H1 (cell line): ENCODE measurements around the gene CAPN8. TPM values are rescaled to one million over a fixed set of nuclear protein-coding genes. Genes with fewer than 3 reads are reported as not detected.

Source experiments
- CTCF ChIA-PET: fragments of 300-600 bp; sonication (Branson Sonifier 250); formaldehyde crosslinking; loops from one replicate; lab custom pipeline; 2021; ENCODE audit not compliant: partially characterized antibody; lab: Charles Lee
- POLR2A ChIA-PET: fragments of 300-600 bp; sonication (Branson Sonifier 250); formaldehyde crosslinking; loops from one replicate; lab custom pipeline; 2021; ENCODE audit warnings: inconsistent platforms; ENCODE audit not compliant: partially characterized antibody; lab: Charles Lee
- DNase-seq, 2 experiments: peaks; one replicate each; pipeline versions ENCODE4 v3.0.0 to v3.0.0-alpha.2; 2010 to 2022; ENCODE audit warnings: low spot score in 2 of 2, low read depth in 1 of 2, mixed read lengths in 1 of 2
- FAIRE-seq: peaks from 2 replicates; lab custom pipeline; 2011; peaks lifted over from hg19 to GRCh38; lab: Jason Lieb, UNC
- H2AFZ ChIP-seq: 2 replicates; pipeline ENCODE4 v1.8.1; 2012; ENCODE audit warnings: low read length, inconsistent platforms
- H2AK5ac ChIP-seq: 2 replicates; pipeline ENCODE4 v1.6.1; 2013; ENCODE audit warnings: low read depth, low read length
- H2BK120ac ChIP-seq: replicated peaks from 2 replicates; pipeline ENCODE3; 2013; ENCODE audit warnings: low read depth, low read length, inconsistent platforms
- H2BK12ac ChIP-seq: 2 replicates; pipeline ENCODE4 v1.6.1; 2013; ENCODE audit warnings: low read depth, low read length
- H2BK15ac ChIP-seq: 2 replicates; pipeline ENCODE4 v1.6.1; 2013; ENCODE audit warnings: low read length
- H2BK20ac ChIP-seq: 2 replicates; pipeline ENCODE4 v1.6.1; 2013; ENCODE audit warnings: low read length
- H2BK5ac ChIP-seq: 2 replicates; pipeline ENCODE4 v1.6.1; 2013; ENCODE audit warnings: low read depth, low read length
- H3K14ac ChIP-seq: 2 replicates; pipeline ENCODE4 v1.6.1; 2013; ENCODE audit warnings: inconsistent platforms; ENCODE audit not compliant: insufficient read length
- H3K18ac ChIP-seq: 2 replicates; pipeline ENCODE4 v1.6.1; 2013; ENCODE audit warnings: low read length; ENCODE audit errors: extremely low read depth
- H3K23ac ChIP-seq: 2 replicates; pipeline ENCODE4 v1.6.1; 2013; ENCODE audit warnings: inconsistent platforms; ENCODE audit not compliant: insufficient read length
- H3K23me2 ChIP-seq: 2 replicates; pipeline ENCODE4 v1.6.1; 2013; ENCODE audit warnings: low read depth, low read length
- H3K27ac ChIP-seq: 2 replicates; pipeline ENCODE4 v1.6.1; 2011; ENCODE audit warnings: low read depth, low read length, inconsistent platforms
- H3K27me3 ChIP-seq, 4 experiments: replicated peaks in 1 of 4; 1 replicate in 1 of 4; 2 replicates in 3 of 4; pipeline versions ENCODE4 v1.6.1 to v1.8.1; 2011 to 2013; ENCODE audit warnings: low read length in 3 of 4, mild to moderate bottlenecking in 3 of 4, inconsistent platforms in 2 of 4, mixed read lengths in 2 of 4, moderate library complexity in 1 of 4; ENCODE audit not compliant: control insufficient read depth in 3 of 4, insufficient read depth in 3 of 4; ENCODE audit errors: extremely low read depth in 1 of 4
- H3K36me3 ChIP-seq, 4 experiments: 2 replicates each; pipeline versions ENCODE4 v1.6.1 to v1.8.1; 2011 to 2013; ENCODE audit warnings: mild to moderate bottlenecking in 4 of 4, low read length in 3 of 4, moderate library complexity in 2 of 4, control low read depth in 1 of 4, inconsistent platforms in 1 of 4; ENCODE audit not compliant: insufficient read depth in 4 of 4, control insufficient read depth in 2 of 4
- H3K4ac ChIP-seq: replicated peaks from 2 replicates; pipeline ENCODE3; 2013; ENCODE audit warnings: low read length, low read depth, mixed read lengths, inconsistent platforms; ENCODE audit not compliant: insufficient read length
- H3K4me1 ChIP-seq, 4 experiments: replicated peaks in 1 of 4; 1 replicate in 1 of 4; 2 replicates in 3 of 4; pipeline versions ENCODE4 v1.6.1 to v1.8.1; 2011 to 2013; ENCODE audit warnings: low read length in 3 of 4, inconsistent platforms in 2 of 4, mixed read lengths in 1 of 4; ENCODE audit not compliant: insufficient read depth in 4 of 4, control insufficient read depth in 3 of 4
- H3K4me2 ChIP-seq, 2 experiments: 2 replicates each; pipeline versions ENCODE4 v1.6.1 to v1.8.1; 2011 to 2013; ENCODE audit warnings: low read depth in 2 of 2, low read length in 2 of 2, control low read depth in 1 of 2, inconsistent platforms in 1 of 2, mild to moderate bottlenecking in 1 of 2; ENCODE audit not compliant: insufficient read depth in 1 of 2
- H3K4me3 ChIP-seq, 4 experiments: fragments of 200-600, 300-600 bp in 1 of 4; sonication (generic), shearing (Covaris generic), sonication (Bioruptor Twin) in 1 of 4; 2 replicates each; pipeline versions ENCODE4 v1.5.1 to v1.8.1; 2011 to 2016; ENCODE audit warnings: low read length in 4 of 4, low read depth in 3 of 4, control low read depth in 2 of 4, inconsistent platforms in 2 of 4, mild to moderate bottlenecking in 2 of 4, mixed read lengths in 1 of 4, moderate library complexity in 1 of 4; ENCODE audit not compliant: insufficient read depth in 2 of 4; ENCODE audit errors: extremely low read depth in 1 of 4
- H3K56ac ChIP-seq: replicated peaks from 2 replicates; pipeline ENCODE3; 2013; ENCODE audit warnings: low read depth, mild to moderate bottlenecking, mixed read lengths, low read length, inconsistent platforms; ENCODE audit not compliant: insufficient read length
- H3K79me1 ChIP-seq: 2 replicates; pipeline ENCODE4 v1.6.1; 2013; ENCODE audit warnings: low read depth, low read length, control low read depth
- H3K79me2 ChIP-seq, 2 experiments: 2 replicates each; pipeline versions ENCODE4 v1.6.1 to v1.8.1; 2012 to 2013; ENCODE audit warnings: low read length in 2 of 2, mild to moderate bottlenecking in 2 of 2, inconsistent platforms in 1 of 2; ENCODE audit not compliant: insufficient read depth in 2 of 2, control insufficient read depth in 1 of 2
- H3K9ac ChIP-seq, 4 experiments: replicated peaks in 1 of 4; 1 replicate in 1 of 4; 2 replicates in 3 of 4; pipeline versions ENCODE4 v1.6.1 to v1.8.1; 2011 to 2013; ENCODE audit warnings: low read depth in 3 of 4, low read length in 3 of 4, control low read depth in 2 of 4, mild to moderate bottlenecking in 2 of 4, moderate library complexity in 2 of 4, inconsistent platforms in 1 of 4; ENCODE audit errors: extremely low read depth in 1 of 4
- H3K9me3 ChIP-seq, 2 experiments: 2 replicates each; pipeline versions ENCODE4 v1.6.1 to v1.8.1; 2012 to 2013; ENCODE audit warnings: mild to moderate bottlenecking in 2 of 2, moderate library complexity in 2 of 2, control low read depth in 1 of 2, inconsistent platforms in 1 of 2, low read depth in 1 of 2, low read length in 1 of 2, mixed read lengths in 1 of 2; ENCODE audit not compliant: insufficient read depth in 2 of 2
- H4K20me1 ChIP-seq, 2 experiments: replicated peaks in 1 of 2; 2 replicates each; pipeline versions ENCODE3 to v1.8.1; 2011 to 2013; ENCODE audit warnings: inconsistent platforms in 2 of 2, low read length in 2 of 2, mild to moderate bottlenecking in 1 of 2; ENCODE audit not compliant: insufficient read depth in 2 of 2, control insufficient read depth in 1 of 2
- H4K5ac ChIP-seq: 2 replicates; pipeline ENCODE4 v1.6.1; 2013; ENCODE audit warnings: low read length, low read depth, mixed read lengths, inconsistent platforms; ENCODE audit not compliant: insufficient read length
- H4K8ac ChIP-seq: 2 replicates; pipeline ENCODE4 v1.8.0; 2013; ENCODE audit warnings: mild to moderate bottlenecking, moderate library complexity, low read length, inconsistent platforms; ENCODE audit not compliant: insufficient read depth; ENCODE audit errors: extremely low read depth
- H4K91ac ChIP-seq: replicated peaks from 2 replicates; pipeline ENCODE3; 2013; ENCODE audit warnings: low read length, mixed read lengths, inconsistent platforms; ENCODE audit not compliant: insufficient read length
- CREB1 ChIP-seq: IDR thresholded peaks from 2 replicates; pipeline ENCODE4 v1.6.1; 2012; ENCODE audit warnings: inconsistent platforms
- EGR1 ChIP-seq: IDR thresholded peaks from 2 replicates; pipeline ENCODE4 v1.6.1; 2011; ENCODE audit warnings: low read depth, low read length, borderline replicate concordance
- HDAC6 ChIP-seq: IDR thresholded peaks from one replicate; pipeline ENCODE4 v1.7.1; 2012; ENCODE audit warnings: low read depth, mild to moderate bottlenecking, inconsistent platforms, low read length, moderate library complexity
- JUND ChIP-seq: IDR thresholded peaks from 2 replicates; pipeline ENCODE4 v1.6.1; 2011; ENCODE audit warnings: mild to moderate bottlenecking, improper control_type of control experiment, low read length
- KDM5A ChIP-seq: fragments of 200-600 bp; IDR thresholded peaks from 2 replicates; pipeline ENCODE4 v1.7.1; 2012; ENCODE audit warnings: mild to moderate bottlenecking, low read length, inconsistent platforms, mixed read lengths
- POLR2A ChIP-seq, 2 experiments: IDR thresholded peaks; 1 replicate in 1 of 2; 2 replicates in 1 of 2; pipeline ENCODE4 v1.6.1; 2011; ENCODE audit warnings: low read depth in 2 of 2, low read length in 2 of 2, mild to moderate bottlenecking in 2 of 2; ENCODE audit errors: control extremely low read depth in 1 of 2
- POU5F1 ChIP-seq: IDR thresholded peaks from 2 replicates; pipeline ENCODE4 v1.6.1; 2011; ENCODE audit warnings: low read depth, mild to moderate bottlenecking, low read length, moderate library complexity
- RNF2 ChIP-seq: fragments of 200-900, 300-1000 bp; sonication (generic); IDR thresholded peaks from 2 replicates; pipeline ENCODE4 v1.7.1; 2016; ENCODE audit warnings: borderline replicate concordance, low read depth, mild to moderate bottlenecking, antibody characterized with exemption, low read length; ENCODE audit not compliant: poor library complexity, severe bottlenecking; ENCODE audit errors: missing control alignments
- SIN3A ChIP-seq, 2 experiments: IDR thresholded peaks in 1 of 2; conservative IDR thresholded peaks in 1 of 2; 2 replicates each; pipeline ENCODE4 v1.6.1; 2011 to 2012; ENCODE audit warnings: low read length in 2 of 2, improper control_type of control experiment in 1 of 2, low read depth in 1 of 2, mild to moderate bottlenecking in 1 of 2
- TCF12 ChIP-seq: IDR thresholded peaks from 2 replicates; pipeline ENCODE4 v1.6.1; 2011; ENCODE audit warnings: low read depth, mild to moderate bottlenecking, low read length
- whole genome bisulfite sequencing, 2 experiments: shearing (Covaris generic) in 1 of 2; methylation state at CpG; one replicate each; pipeline versions ENCODE4 v1.1.6 to v1.1.7; 2013 to 2015; ENCODE audit warnings: low lambda C conversion rate in 2 of 2, mixed read lengths in 2 of 2, inconsistent platforms in 1 of 2, low coverage in 1 of 2, missing lambda C conversion rate in 1 of 2; ENCODE audit not compliant: insufficient replicate concordance in 2 of 2, insufficient coverage in 1 of 2, insufficient read length in 1 of 2; ENCODE audit errors: extremely low coverage in 1 of 2, missing lambda C conversion rate in 1 of 2; 5-methylcytosine and 5-hydroxymethylcytosine counted together
- polyA plus RNA-seq, 7 experiments: library from polyadenylated mRNA; depleted of rRNA in 3 of 7; stranded (reverse) in 5 of 7; unstranded in 2 of 7; fragments of >200 nt in 5 of 7; fragments of 200-250 nt in 2 of 7; gene quantifications; 1 replicate in 5 of 7; 2 replicates in 1 of 7; 4 replicates in 1 of 7; pipeline versions ENCODE4 v1.2.1 to v1.2.3, GENCODE V29; 2011 to 2013; ENCODE audit warnings: missing spikeins in 2 of 7, mixed read lengths in 2 of 7
- total RNA-seq: library from RNA; stranded (reverse); fragmentation: NEBNext Ultra II Directional; extraction: Animal tissue kit (Norgen Biotek cat#: 25700); gene quantifications from 2 replicates; pipeline ENCODE4 v1.2.1, GENCODE V29; 2021
- TF ChIP-seq, protein P1 (sequence below), 3 experiments: IDR thresholded peaks; 1 replicate in 2 of 3; 2 replicates in 1 of 3; pipeline versions ENCODE4 v1.5.1 to v1.6.1; 2011; ENCODE audit warnings: low read length in 3 of 3, mild to moderate bottlenecking in 3 of 3, inconsistent platforms in 2 of 3, low read depth in 1 of 3, moderate library complexity in 1 of 3; ENCODE audit not compliant: insufficient read depth in 1 of 3; ENCODE audit errors: control extremely low read depth in 1 of 3

The CAPN8 gene
- total and polyA plus RNA-seq, 2 of the 8 experiments (the other 6 are each of a cell fraction or from before 2014, with no cell fraction given): 0.20 to 0.26 TPM

DNA sequence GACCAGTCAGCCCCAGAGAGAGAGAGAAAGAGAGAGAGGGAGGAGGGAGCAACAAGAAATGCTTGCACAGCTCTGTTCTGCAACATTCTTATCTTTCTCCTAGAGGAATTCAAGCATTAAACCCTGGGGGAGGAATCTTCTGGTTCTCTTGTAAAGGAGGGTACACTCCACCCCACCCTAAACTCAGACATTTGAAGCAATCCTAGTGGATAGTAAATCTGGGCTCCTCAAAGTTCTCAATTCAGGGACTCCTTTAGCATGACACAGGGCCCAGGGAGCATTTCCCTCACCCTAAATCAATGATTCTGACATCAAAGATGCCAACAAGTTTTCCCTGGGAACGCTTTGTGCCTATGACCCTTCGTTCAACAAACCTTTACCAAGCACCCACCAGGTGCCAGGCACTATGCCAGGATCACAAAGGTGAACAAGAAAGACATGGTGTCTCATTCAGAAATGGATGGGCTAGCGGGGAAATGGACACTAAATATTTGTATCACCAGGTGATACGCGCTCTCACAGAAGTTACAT is 35.0 kb upstream of the CAPN8 start:
- no peaks in the 10 kb centered on the region for H3K27me3 ChIP-seq
- H3K14ac ChIP-seq: no peak overlapping the region
- H3K9ac ChIP-seq: no peak overlapping the region; a peak in 1 of 7 replicates
- H3K4me1 ChIP-seq: peaks cover 0 to 2% (median 0%) of the 10 kb centered on the region in 4 experiments; a peak in 2 of 7 replicates
- TF ChIP-seq EGR1 (no peak), KDM5A (no peak), CREB1 (no peak), HDAC6 (no peak), TCF12 (no peak), POU5F1 (no peak), JUND (no peak), RNF2 (no peak), POLR2A (IDR thresholded peaks at IDR 0.05; ENCODE audit: control extremely low read depth in 1 of 2, low read depth in 2 of 2, low read length in 2 of 2) (no peak), SIN3A (conservative IDR thresholded peaks at IDR 0.05 in 1 of 2, IDR thresholded peaks at IDR 0.05 in 1 of 2; ENCODE audit: low read depth in 1 of 2, low read length in 2 of 2) (no peak)
- TF ChIP-seq, protein P1, sequence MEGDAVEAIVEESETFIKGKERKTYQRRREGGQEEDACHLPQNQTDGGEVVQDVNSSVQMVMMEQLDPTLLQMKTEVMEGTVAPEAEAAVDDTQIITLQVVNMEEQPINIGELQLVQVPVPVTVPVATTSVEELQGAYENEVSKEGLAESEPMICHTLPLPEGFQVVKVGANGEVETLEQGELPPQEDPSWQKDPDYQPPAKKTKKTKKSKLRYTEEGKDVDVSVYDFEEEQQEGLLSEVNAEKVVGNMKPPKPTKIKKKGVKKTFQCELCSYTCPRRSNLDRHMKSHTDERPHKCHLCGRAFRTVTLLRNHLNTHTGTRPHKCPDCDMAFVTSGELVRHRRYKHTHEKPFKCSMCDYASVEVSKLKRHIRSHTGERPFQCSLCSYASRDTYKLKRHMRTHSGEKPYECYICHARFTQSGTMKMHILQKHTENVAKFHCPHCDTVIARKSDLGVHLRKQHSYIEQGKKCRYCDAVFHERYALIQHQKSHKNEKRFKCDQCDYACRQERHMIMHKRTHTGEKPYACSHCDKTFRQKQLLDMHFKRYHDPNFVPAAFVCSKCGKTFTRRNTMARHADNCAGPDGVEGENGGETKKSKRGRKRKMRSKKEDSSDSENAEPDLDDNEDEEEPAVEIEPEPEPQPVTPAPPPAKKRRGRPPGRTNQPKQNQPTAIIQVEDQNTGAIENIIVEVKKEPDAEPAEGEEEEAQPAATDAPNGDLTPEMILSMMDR (IDR thresholded peaks at IDR 0.05; ENCODE audit: control extremely low read depth in 1 of 3, insufficient read depth in 1 of 3, low read depth in 1 of 3, low read length in 3 of 3): no peak
- ChIA-PET POLR2A (interaction anchor here (1.6 kb wide), 1 partner anchor 47 kb away, joined by 5 read pairs; no protein-coding TSS in a partner anchor), CTCF (interaction anchor here (1.0 to 5.8 kb wide), 6 partner anchors 18 to 169 kb away, joined by 3 to 67 read pairs (median 6); no protein-coding TSS in a partner anchor)
- DNase-seq (no peak), FAIRE-seq (no peak)
- no peak overlapping the region for H2AFZ ChIP-seq
- H3K4ac ChIP-seq: no peak overlapping the region
- no peak overlapping the region for H2BK12ac ChIP-seq
- H3K4me2 ChIP-seq: no peak overlapping the region
- H2BK15ac ChIP-seq: no peak overlapping the region
- no peak overlapping the region for H3K18ac ChIP-seq
- H3K23ac ChIP-seq: no peak overlapping the region
- H3K56ac ChIP-seq: no peak overlapping the region
- H2AK5ac ChIP-seq: no peak overlapping the region
- H3K36me3 ChIP-seq: no peaks in the 10 kb centered on the region
- H3K9me3 ChIP-seq: no peaks in the 10 kb centered on the region
- H3K79me2 ChIP-seq: no peaks in the 10 kb centered on the region
- no peak overlapping the region for H4K91ac ChIP-seq
- H2BK20ac ChIP-seq: no peak overlapping the region
- H2BK5ac ChIP-seq: no peak overlapping the region
- H3K27ac ChIP-seq: no peak overlapping the region
- H3K23me2 ChIP-seq: no peaks in the 10 kb centered on the region
- 92% methylated on average over 5 of the region's 5 CpGs; no CpG with 5 or more reads in 1 of the 2 experiments for WGBS, 2 experiments
- no peak overlapping the region for H2BK120ac ChIP-seq
- no peak overlapping the region for H4K8ac ChIP-seq
- no peaks in the 10 kb centered on the region for H4K20me1 ChIP-seq
- H3K79me1 ChIP-seq: no peaks in the 10 kb centered on the region
- no peak overlapping the region for H3K4me3 ChIP-seq
- no peak overlapping the region for H4K5ac ChIP-seq
